Fibroblast of upper back skin (primary cell): ENCODE data around the gene NRG3.

Source experiments
- DNase-seq: peaks from one replicate; pipeline ENCODE4 v3.0.0-alpha.2; 2013

The NRG3 gene

DNA sequence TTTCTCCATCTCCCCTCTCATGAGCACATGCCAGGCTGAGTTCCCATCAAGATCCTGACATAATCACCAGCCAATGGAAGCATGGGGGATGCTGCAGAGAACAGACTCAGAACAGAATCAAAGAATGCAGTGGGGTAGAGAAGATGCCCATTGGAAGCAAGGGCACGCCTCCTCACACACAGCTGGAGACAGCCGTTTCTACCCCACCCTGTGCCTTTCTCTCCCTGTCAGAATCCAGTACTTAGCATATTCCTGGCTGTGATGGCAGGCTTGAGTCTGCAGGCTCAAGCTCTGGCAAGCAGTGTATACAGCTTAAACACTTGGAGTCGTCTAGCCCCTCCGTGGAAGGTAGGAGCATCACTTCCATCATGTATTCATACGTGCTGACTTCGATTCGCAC lies 867.9 kb downstream of the NRG3 start:
- DNase-seq = no peak

DNA sequence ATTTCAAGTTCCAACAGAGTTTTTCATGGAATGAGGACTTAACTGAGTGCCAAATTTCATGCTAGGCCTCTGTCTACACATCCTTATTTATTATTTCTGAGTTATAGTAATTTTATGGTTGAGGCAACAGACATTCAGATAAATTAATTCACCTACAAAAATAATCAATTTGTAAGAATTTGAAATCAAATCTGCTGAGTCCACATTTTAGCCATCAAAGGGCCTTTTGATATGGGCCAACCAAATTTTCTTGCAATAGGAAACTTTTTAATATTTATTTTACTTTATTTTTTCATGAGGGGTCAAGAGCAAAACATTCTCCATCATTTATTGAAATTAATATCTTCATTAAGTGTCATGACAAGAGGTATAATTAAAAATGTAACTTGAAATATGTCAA lies 875.5 kb downstream of the NRG3 start:
- no peak for DNase-seq

GRCh38 chr10:82757397-82757796 lies 882.4 kb downstream of the NRG3 start:
- DNase-seq = no peak

- no peak for DNase-seq
Measured at GRCh38 chr10:82757901-82758300, 882.9 kb downstream of the NRG3 start.

DNA sequence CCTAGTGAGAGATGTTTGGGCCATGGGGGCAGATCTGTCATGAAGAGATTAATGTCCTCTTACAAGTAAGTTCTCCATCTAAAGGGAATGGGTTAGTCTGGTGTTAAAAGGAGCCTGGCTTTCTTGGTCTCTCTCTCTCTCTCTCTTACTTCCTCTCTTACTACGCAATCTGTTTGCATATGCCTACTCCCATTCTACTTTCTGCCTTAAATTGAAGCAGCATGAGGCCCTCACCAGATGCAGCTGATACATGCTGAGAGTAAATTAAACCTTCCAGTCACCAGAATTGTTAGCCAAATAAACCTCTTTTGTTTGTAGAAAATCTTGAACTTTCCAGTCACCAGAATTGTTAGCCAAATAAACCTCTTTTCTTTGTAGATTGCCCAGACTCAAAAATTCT lies 884.1 kb downstream of the NRG3 start:
- DNase-seq = no peak

DNA sequence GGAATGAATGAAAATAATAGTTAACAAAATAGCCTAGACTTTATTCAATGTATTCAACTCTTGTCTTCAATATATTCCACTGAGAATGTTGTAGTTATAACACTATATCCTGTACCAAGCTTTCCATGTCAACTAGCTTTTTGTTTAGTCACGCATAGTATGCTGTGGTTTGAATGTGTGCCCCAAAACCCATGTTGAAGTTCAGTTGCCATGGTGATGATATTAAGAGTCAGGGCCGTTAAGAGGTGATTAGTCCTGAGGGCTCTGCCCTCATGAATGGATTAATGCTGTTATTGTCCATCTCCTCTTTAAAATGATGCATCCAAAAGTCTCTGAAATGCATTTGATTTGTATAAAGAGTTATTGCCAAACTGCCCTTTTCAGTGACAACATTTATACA lies 887.6 kb downstream of the NRG3 start:
- no peak for DNase-seq

GRCh38 chr10:82768040-82768439 lies 893.0 kb downstream of the NRG3 start:
- no peak for DNase-seq

DNA sequence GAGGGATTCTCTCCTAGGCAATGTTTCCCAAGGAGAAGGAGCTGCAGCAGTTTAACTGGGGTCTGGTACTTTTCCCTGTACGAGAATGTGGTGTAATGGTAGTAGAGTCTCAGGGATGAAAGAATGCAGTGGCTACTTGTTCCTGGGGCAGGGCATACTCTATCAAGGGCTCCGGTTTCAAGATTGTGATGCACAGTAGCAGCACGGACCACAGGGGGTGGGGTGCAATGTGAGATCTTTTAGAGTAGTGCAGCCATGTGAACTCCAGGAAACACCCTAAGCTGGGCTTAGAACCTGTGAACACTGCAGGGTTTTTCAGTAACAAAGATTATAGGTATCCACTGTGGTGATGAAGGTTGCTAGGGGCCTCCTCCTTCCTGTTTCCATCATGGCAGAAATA lies 903.9 kb downstream of the NRG3 start:
- DNase-seq = no peak

DNA sequence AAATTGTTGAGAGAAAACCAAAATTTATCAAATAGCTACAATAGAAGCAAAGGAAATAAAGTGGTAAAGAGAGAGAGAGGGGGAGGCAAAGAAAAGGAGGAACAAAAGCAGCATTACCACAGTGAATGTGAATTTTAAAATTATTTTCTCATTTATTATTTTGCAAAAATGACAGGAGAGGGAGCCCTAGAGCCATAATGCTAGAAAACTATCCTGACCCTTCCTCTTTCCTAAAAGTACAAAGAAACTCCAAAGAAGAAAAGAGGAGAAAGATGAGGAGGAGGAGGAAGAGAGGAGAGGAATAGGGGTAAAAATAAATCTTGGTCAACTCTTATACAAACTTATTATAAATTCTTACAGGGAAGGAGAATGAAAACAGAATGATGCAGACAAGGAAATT lies 921.5 kb downstream of the NRG3 start:
- peak; percentile 4 for DNase-seq

DNA sequence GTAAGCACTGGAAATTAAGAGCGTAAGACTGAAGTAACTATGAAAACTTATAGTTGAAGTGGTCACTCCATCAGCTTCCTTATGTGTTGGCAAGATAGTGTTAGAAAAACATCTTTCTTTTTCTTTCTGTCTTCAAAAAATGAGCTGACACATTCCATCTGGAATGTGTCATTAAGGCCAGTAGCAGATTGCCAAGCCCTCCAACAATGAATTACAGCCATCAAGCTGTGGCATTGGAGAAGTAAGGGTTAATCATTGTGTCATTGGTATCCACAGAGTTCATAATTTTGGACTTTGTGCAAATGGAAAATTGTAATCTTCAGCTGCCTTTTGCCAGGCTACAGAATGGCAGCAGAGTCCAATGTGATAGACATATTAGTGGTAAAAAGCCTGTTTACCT lies 926.3 kb downstream of the NRG3 start:
- no peak for DNase-seq

DNA sequence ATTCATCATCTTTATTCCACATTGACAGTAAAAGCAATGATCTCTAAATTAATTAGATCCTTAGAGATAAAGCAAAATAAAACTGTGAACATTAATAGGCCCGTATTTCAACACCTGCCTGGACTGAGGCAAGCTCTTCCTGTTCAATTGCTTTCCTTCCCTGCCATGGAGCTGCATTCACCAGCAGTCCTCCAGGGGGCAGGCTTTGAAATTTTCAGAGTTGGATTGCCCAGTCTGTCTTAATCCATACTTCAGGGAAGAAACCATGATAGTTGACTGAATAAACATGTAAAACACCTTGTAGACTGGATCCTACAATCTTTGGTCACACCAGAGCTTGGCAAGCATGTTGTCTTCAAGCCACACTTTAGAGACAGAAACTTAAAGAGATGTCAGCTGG lies 936.6 kb downstream of the NRG3 start:
- DNase-seq = peak; percentile 18

- peak; percentile 13 for DNase-seq
Measured at GRCh38 chr10:82813856-82814255, 938.9 kb downstream of the NRG3 start.

GRCh38 chr10:82814635-82815034 lies 939.6 kb downstream of the NRG3 start:
- DNase-seq = peak; percentile 1

GRCh38 chr10:82815680-82816079 lies 940.7 kb downstream of the NRG3 start:
- DNase-seq = no peak

GRCh38 chr10:82817676-82818422 lies 942.9 kb downstream of the NRG3 start:
- no peak for DNase-seq

DNA sequence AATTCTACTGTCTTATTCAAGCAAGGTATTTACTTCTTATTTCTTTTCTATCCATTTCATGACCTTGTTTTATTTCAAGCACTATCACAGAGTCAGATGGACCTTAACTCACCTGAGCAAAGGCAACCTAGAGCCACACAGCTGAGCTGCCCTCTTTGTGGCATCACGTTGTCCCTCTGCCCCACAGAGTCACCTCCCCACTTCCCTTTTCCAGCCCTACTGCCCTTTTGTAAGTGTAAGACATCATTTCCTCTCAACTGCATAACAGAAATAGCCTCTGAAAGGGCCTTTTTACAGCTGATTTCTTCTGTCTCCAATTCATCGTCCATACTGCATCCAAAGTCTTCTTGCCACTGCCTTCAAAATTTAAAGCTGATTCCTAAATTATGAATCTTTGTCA lies 946.0 kb downstream of the NRG3 start:
- no peak for DNase-seq

DNA sequence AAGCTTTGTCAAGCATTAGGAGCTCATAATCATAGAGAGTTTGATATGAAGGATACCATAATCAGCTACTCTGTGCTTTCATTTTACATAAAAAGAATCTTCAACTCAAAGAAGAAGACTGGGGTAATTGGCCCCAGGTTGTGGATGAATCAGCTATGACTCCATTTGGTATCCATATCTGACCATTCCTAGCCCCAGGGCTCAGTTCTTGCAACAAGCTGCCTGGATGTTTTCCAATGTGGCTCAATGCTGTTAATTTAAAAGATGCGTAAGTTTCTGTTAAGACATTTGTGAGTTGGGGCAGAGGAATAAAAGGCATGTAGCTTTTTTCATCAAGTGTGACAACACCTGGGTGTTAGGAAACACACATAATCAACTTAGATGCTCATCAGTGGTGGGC lies 951.1 kb downstream of the NRG3 start:
- DNase-seq = peak; percentile 80

DNA sequence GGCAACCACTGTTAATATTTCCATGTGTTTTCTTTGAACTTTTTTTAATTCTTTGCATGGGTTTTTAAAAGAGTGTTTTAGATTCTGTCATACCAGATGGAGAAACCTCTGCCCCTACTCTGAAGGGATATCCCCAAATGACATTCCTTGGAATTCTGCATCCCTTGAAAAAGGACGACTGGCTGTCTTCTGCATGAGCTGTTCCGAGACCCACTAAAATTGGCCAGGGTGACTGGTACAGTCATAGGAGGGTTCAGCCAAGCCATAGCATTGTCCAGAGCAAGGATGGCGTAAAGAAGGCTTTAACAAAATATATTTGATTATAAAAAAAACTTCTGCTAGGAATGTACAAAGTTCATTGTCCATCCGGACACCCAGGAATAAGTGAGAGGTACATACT lies 952.9 kb downstream of the NRG3 start:
- DNase-seq = no peak

DNA sequence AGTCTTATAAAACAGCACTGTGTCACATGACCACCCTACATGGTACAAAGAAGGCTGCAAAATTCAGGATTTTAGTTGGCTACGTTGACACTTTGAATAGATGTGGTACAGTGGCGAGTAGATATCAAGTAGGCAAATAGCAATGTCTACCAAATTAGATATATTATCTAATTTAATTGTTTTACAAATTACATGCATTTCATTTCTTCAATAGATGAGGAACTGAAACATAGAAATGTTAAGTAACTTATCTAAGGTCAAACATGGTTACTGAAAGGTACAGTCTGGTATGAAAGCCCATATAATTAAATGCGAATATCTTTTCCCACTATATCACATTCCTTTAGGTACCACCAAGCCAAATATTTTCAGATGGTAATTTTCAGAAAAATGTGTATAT lies 972.2 kb downstream of the NRG3 start:
- DNase-seq = no peak

DNA sequence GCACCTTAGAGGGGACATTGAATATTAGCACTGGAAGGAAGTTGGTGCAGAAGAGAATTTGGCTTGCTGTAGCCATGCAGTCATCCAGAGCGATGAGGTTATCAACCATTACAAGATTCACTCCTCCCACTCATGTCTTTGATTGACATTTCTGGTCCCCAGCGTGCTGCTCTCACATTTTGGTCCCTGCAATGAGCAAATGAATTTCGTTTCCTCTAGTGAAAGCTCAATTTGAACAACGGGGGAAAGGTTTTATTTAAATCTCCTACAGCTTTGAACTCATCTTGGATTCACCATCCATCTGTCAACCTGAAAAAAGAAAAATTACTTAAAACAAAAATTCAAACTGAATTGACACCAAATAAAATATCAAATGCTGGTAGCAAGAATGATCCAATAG lies 975.2 kb downstream of the NRG3 start:
- DNase-seq = no peak

DNA sequence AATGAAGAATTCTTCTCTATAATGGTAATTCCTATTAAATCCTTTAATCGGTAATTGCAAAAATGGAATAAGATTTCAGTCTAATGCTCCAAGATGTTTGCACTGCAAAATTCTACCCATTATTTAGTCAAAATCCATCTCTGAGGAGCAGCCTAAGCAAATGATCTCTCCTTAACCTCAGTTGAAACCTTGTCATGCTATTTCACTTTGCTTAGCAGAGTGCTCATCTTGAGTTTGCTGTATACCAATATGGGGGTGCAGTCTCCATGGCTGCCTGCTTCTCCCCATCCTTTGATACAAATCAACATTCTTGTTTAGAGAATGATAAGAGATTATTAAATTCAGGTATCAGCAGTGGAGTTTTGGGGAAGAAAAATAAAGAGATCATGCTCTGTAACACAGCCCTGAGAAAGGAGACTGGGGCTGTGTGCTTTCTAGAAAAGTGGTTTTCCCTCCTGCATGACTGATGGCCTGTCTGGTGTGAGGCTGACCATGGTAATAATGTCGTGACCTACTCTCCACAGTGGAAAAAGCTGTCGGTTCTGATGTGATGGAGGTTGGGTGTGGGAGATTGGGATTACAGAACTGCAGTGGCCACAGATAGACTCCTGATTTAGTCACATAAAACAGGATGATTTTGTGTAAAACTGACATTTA lies 982.1 kb downstream of the NRG3 start:
- DNase-seq = no peak

DNA sequence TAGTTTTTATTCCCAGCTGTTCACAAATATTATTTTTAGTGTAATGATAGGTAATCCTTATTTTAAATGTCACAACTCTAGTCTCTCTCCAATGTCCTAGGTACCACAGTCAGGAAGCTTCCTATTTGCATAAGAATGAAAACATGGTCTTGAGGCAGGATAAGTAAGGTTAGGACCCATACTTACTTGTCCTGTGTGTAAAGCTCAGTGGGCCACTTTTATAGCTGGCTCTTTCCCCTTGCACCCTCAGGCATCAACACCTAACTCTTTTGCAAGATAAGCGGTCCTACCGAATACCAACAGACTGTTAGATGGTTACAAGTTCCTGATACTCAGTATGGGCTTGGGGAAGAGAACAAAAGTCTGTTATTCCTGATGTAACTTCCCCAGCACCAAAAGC lies 986.9 kb downstream of the NRG3 start:
- DNase-seq = no peak

DNA sequence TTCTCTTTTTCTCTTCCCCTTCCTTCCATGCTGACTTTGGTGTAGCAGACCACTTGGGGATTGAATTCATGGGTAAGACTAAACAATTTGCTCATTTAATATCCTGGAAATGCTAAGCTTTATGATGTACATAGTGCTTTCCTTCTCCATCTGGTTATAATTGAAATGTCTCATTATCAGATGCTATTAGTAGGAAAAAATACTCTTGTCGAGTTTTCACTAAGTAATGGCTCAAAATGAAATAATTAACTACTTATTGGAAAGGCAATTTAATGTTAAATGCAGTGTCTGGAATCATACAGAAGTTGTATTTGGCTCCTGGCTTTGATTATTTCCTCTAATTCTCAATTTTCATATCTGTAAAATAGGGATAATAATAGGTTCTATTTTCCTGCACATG lies 990.4 kb downstream of the NRG3 start:
- no peak for DNase-seq

- peak; percentile 74 for DNase-seq
Measured at GRCh38 chr10:82866424-82867020, 991.5 kb downstream of the NRG3 start.

GRCh38 chr10:82867056-82867455 lies 992.1 kb downstream of the NRG3 start:
- no peak for DNase-seq
